Measurements from ENCODE around the gene POLA2. TPM values are rescaled to one million over a fixed set of nuclear protein-coding genes. Genes with fewer than 3 reads are reported as not detected.

POLA2 gene
- polyA plus RNA-seq, 2 of the 4 experiments (the other 2 are of a cell fraction) = 34.5 to 52.3 TPM

DNA sequence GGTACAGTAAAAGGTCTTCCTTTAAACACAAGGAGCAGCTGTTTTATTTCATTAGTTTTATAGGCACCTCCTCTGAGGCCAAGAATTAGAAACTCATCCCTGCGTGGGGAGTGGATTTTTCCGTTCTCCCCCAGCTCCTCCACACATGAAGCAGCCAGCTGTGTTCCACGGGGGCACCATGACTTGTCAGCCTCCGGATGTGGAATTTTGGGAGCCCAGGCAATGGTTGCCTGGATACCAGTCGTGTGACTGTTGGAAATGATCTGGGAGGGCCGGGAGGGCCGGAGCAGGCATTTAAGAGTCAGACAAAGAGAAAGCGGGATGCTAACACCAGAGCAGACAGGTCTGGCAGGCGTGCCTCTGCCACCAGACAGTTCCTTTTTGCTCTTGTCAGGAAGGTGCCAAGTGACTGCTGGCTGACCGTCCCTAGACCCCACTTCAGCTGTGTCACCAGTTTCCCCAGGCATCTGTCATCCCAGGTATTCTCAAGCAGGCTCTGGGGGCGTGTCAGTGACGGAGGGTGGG is 37.0 kb downstream of the POLA2 start:
- no peak for ATAC-seq
- no peak for DNase-seq (ENCODE audit: low read depth in 1 of 2, low spot score in 1 of 2)
- POLR2A ChIA-PET = interaction anchor here (1.1 kb wide), 1 partner anchor 31 kb away, joined by 5 read pairs; no protein-coding TSS in a partner anchor

DNA sequence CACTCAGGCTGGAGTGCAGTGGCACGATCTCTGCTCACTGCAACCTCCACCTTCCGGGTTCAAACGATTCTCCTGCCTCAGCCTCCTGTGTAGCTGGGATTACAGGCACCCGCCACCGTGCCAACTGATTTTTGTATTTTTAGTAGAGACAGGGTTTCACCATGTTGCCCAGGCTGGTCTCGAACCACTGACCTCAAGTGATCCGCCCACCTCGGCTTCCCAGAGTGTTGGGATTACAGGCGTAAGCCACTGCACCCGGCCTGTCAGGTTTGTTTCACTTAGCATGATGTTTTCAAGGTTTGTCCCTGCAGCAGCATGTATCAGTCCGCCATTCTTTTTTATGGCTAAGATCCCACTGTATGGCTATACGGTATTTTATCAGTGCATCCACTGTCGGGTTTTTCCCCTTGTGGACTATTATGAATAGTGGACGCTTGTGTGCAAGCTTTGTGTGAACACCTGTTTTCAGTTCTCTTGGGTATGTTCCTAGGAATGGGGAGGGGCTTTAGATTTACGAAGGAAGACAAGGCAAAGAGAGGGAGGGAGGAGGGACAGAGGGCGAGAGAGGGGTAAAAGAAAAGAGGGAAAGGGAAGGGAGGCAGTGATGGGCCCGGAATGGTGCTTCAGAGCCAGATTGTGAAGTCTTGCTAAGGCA is 39.0 kb downstream of the POLA2 start:
- peaks cover 19% of the 10 kb centered on the region for H3K4me1 ChIP-seq
- no peak overlapping the region for H3K27ac ChIP-seq
- FAIRE-seq (no peak), ATAC-seq (no peak), DNase-seq (ENCODE audit: low read depth in 1 of 2, low spot score in 1 of 2) (no peak)
- POLR2A ChIA-PET = no interaction called here
- no peak for TF ChIP-seq HOXA7 (CRISPR knock-in tag; IDR thresholded peaks at IDR 0.05)
- 92% methylated on average over 17 of the region's 17 CpGs for WGBS (ENCODE audit: missing lambda C conversion rate)
- H3K4me3 ChIP-seq = no peak overlapping the region
- no peaks in the 10 kb centered on the region for H3K9me3 ChIP-seq
- CTCF ChIA-PET = interaction anchor here (76.3 to 78.3 kb wide), 2 partner anchors 15 to 20 kb away, joined by 3090 read pairs; partner anchors contain the start of genes CDC42EP2, DPF2, POLA2 and TIGD3
- no peak overlapping the region for H3K4me2 ChIP-seq

More for the DNA sequence above, 37.0 kb downstream of the POLA2 start:
- TF ChIP-seq POLR2AphosphoS2 (conservative IDR thresholded peaks at IDR 0.05; ENCODE audit: low read length) = no peak
- TF ChIP-seq JUNB (IDR thresholded peaks at IDR 0.05) = no peak
- no peak for TF ChIP-seq ESRRA (IDR thresholded peaks at IDR 0.05; ENCODE audit: borderline replicate concordance, low read length)
- no peak for TF ChIP-seq HDAC2 (IDR thresholded peaks at IDR 0.05)
- no peak for TF ChIP-seq NPAS2 (CRISPR knock-in tag; IDR thresholded peaks at IDR 0.05; ENCODE audit: borderline replicate concordance)
- no peak for TF ChIP-seq GATA3 (IDR thresholded peaks at IDR 0.05; ENCODE audit: borderline replicate concordance)
- no peak for TF ChIP-seq RAD21 (conservative IDR thresholded peaks at IDR 0.05 in 1 of 2, IDR thresholded peaks at IDR 0.05 in 1 of 2)
- TF ChIP-seq CHD4 (IDR thresholded peaks at IDR 0.05; ENCODE audit: borderline replicate concordance) = no peak
- TF ChIP-seq, protein P1, sequence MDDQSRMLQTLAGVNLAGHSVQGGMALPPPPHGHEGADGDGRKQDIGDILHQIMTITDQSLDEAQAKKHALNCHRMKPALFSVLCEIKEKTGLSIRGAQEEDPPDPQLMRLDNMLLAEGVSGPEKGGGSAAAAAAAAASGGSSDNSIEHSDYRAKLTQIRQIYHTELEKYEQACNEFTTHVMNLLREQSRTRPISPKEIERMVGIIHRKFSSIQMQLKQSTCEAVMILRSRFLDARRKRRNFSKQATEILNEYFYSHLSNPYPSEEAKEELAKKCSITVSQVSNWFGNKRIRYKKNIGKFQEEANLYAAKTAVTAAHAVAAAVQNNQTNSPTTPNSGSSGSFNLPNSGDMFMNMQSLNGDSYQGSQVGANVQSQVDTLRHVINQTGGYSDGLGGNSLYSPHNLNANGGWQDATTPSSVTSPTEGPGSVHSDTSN (IDR thresholded peaks at IDR 0.05) = no peak
- TF ChIP-seq ZC3H11A (IDR thresholded peaks at IDR 0.05) = no peak
- no peak for TF ChIP-seq PHF8 (IDR thresholded peaks at IDR 0.05; ENCODE audit: borderline replicate concordance, low read depth)
- TF ChIP-seq MAZ (IDR thresholded peaks at IDR 0.05; ENCODE audit: borderline replicate concordance, low read depth, low read length) = no peak
- TF ChIP-seq, protein P2, sequence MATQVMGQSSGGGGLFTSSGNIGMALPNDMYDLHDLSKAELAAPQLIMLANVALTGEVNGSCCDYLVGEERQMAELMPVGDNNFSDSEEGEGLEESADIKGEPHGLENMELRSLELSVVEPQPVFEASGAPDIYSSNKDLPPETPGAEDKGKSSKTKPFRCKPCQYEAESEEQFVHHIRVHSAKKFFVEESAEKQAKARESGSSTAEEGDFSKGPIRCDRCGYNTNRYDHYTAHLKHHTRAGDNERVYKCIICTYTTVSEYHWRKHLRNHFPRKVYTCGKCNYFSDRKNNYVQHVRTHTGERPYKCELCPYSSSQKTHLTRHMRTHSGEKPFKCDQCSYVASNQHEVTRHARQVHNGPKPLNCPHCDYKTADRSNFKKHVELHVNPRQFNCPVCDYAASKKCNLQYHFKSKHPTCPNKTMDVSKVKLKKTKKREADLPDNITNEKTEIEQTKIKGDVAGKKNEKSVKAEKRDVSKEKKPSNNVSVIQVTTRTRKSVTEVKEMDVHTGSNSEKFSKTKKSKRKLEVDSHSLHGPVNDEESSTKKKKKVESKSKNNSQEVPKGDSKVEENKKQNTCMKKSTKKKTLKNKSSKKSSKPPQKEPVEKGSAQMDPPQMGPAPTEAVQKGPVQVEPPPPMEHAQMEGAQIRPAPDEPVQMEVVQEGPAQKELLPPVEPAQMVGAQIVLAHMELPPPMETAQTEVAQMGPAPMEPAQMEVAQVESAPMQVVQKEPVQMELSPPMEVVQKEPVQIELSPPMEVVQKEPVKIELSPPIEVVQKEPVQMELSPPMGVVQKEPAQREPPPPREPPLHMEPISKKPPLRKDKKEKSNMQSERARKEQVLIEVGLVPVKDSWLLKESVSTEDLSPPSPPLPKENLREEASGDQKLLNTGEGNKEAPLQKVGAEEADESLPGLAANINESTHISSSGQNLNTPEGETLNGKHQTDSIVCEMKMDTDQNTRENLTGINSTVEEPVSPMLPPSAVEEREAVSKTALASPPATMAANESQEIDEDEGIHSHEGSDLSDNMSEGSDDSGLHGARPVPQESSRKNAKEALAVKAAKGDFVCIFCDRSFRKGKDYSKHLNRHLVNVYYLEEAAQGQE (IDR thresholded peaks at IDR 0.05) = no peak
- Histone ChIP-seq H3K4me2 (no peak overlapping the region), H3K4me3 (no peak overlapping the region), H3K9me3 (no peaks in the 10 kb centered on the region), H3K4me1 (peaks cover 23% of the 10 kb centered on the region), H3K27ac (0 out of 6 replicates have a peak overlapping the region, but pooled peaks of 1 of the 2 experiments have one; percentile 15)
- 87% methylated on average over 12 of the region's 12 CpGs for WGBS (ENCODE audit: missing lambda C conversion rate)
- CTCF ChIA-PET = interaction anchor here (1.0 to 78.3 kb wide), 3 partner anchors 17 to 809 kb away, joined by 4 to 3090 read pairs (median 3090); partner anchors contain the start of genes CDC42EP2, DPF2, POLA2 and TIGD3
- no peak for FAIRE-seq

DNA sequence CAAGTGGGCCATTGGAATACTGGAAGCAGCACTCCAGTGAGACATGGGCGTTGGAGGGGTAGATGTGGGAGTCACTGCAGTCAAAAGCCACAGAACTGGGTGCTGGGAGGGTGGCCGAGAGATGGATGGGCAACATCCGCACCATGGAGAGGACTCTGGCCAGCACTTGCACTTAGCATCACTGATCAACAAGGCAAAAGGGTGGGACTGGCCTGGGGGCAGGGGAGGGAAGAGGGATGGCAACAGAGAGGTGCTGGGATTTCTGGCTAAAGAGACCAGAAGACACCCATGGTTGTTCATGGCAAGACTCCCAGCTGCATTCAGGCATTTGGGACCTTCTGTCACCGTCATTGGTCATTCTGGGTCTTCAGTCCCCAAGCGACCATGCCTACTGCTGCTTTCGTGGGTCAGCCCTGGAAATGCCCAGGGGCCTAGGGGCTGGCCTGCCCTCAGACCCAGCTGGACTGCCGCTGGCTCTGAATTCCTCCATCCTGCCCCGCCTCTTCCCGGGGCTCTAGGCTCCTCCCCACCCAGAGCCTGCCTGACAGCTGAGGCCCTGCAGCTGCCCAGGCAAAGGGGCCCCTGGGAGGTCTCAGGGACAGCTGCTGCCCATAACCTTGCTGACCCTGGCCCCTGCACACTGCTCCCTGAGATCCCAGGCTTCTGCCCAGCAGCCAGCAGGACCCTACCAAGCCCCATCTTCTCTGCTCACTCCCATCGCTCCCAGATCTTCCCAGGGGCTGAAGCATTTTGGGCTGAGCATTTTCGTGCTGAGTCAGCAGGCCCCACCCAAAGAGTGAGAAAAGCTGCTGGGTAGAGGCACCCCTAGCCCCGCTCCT is 39.9 kb downstream of the POLA2 start:
- no peak overlapping the region for H3K4me2 ChIP-seq
- H3K27ac ChIP-seq = peak overlapping the region in 1 of 2 experiments; percentile 66; a peak in 1 of 6 replicates
- no peak overlapping the region for H3K4me3 ChIP-seq
- no peaks in the 10 kb centered on the region for H3K9me3 ChIP-seq
- DNase-seq (ENCODE audit: low read depth in 1 of 2, low spot score in 1 of 2) = no peak
- WGBS (ENCODE audit: missing lambda C conversion rate) = 82% methylated on average over 12 of the region's 12 CpGs
- TF ChIP-seq EHF (CRISPR knock-in tag; IDR thresholded peaks at IDR 0.05) (no peak), RCOR1 (IDR thresholded peaks at IDR 0.05; ENCODE audit: low read depth, low read length) (no peak), MAFK (IDR thresholded peaks at IDR 0.05; ENCODE audit: partially characterized antibody) (peak; percentile 96)
- POLR2A ChIA-PET = no interaction called here
- H3K4me1 ChIP-seq = peaks cover 18% of the 10 kb centered on the region
- CTCF ChIA-PET = interaction anchor here (0.6 to 78.3 kb wide), 3 partner anchors 14 to 66 kb away, joined by 4 to 3090 read pairs (median 3090); partner anchors contain the start of genes CDC42EP2, DPF2, POLA2 and TIGD3
- peak; percentile 52 to 56; a peak in 4 of 6 replicates for ATAC-seq
- FAIRE-seq = no peak

All from A549 (cell line).